T-helper 1 cell (primary cell): ENCODE data around the gene CBFA2T2.
A peak's percentile ranks its signal among the peaks of the same experiment; 100 is the strongest.
"Not testable (repeated sequence)": the region's sequence is repeated elsewhere in the genome, so short reads cannot be mapped to it uniquely, and the experiment has no call there.

Source experiments
- DNase-seq, 5 donors: peaks; one replicate each; pipeline ENCODE4 v3.0.0-alpha.2; 2012 to 2020

CBFA2T2 gene

GRCh38 chr20:33629979-33630378 is 140.1 kb downstream of the CBFA2T2 start:
- no peak for DNase-seq

- DNase-seq, result no peak
Measured at GRCh38 chr20:33630507-33630906, 140.6 kb downstream of the CBFA2T2 start.

GRCh38 chr20:33631910-33632309 is 142.0 kb downstream of the CBFA2T2 start:
- not testable (repeated sequence) for DNase-seq

- no peak for DNase-seq
Measured at GRCh38 chr20:33635341-33635740, 145.4 kb downstream of the CBFA2T2 start.

DNA sequence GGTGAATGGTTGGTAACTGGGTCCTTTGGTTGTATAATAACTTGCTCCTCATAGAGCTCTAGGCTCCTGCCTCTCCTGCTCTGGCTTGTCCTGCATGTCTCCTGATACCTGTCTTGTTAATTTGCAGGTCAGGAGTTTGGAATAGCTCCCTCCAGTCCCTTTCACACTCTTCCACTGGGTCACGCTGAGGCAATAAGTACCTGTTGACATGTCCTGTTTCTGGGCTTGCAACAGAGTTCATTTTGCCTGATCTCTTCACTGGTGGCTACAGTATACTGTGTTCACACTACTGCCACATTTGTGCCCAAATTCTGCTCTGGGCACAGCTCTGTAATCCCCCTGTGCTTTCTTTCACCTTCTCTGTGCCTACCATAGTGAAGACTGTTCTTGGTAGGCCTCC is 146.9 kb downstream of the CBFA2T2 start:
- DNase-seq, result no peak

- no peak for DNase-seq
Measured at GRCh38 chr20:33640287-33640686, 150.4 kb downstream of the CBFA2T2 start.

DNA sequence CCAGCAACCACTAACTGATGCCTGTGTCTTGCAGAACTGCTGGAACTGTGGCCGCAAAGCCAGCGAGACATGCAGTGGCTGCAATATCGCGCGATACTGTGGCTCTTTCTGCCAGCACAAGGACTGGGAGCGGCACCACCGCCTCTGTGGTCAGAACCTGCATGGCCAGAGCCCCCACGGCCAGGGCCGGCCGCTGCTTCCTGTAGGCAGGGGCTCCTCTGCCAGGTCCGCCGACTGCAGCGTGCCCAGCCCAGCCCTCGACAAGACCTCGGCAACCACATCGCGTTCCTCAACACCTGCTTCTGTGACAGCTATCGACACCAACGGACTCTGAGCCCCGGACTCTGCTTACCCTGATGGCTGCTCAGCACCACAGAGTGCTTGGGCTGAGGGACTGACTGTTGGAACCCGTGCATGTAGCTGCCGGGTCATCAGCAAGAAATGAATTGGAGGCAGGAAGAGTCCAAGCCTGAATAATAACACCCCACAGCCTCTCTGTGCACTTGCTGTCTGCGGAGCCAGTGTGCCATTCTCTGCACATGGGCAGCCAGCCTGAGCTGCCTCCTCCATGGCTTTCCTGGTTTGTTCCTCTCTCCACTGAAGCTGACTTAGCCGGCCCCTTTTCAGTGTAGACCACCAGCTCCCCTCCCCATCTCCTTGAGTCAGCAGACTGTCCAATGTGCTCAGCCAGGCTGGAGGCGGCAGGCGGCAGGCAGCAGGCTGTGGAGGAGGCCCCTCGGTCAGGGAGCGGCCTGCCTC is 154.6 kb downstream of the CBFA2T2 start:
- DNase-seq, result no peak

DNA sequence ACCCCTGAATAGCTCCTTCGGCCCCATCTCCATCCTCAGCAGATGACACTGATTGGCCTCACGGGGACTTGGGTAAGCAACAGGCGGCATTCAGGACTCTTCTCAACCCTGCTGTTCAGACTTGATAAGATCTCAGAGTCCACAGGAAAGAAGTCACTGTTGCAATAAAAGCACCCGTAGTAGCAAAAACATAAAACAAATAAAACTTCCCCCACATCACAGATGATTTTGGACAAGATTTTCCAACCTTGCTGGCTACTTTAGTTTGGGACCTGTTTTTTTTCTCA is 155.1 kb downstream of the CBFA2T2 start:
- no peak for DNase-seq

DNA sequence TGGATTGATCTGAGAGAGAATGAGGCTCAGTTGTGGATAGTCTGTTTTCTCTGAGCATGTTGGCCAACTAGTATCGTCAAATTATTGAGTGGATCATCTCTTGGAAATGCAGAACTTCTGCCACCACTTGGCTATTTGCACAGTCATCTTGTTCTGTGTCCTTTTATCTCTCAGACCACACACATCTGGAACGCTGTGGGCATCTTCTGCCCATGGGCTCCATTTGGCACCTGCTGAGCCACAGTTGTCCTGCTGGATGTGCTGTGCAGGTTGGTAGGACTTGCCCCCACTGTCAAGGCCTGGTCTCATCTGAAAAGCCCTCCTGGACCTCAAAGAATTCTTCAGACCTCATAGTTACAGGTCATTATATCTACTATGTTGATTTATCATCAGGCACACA is 155.5 kb downstream of the CBFA2T2 start:
- no peak for DNase-seq

DNA sequence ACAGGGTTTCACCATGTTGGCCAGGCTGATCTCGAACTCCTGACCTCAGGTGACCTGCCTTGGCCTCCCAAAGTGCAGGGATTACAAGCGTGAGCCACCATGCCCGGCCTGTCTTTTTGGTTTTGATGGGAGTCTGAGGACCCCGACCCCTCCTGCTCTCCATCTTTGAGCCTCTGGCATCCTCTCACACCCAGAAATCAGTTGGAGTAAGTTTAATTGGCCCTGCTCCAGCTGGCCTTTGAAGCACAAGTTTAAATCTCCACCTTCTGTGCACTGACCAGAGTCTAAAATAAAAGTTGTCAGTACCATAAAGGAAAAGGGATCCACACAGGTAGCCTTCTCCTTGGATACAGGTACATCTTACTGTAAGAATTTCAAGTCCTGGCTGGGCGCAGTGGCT is 156.3 kb downstream of the CBFA2T2 start:
- DNase-seq, result peak in 1 of 5 donors; percentile 1

- DNase-seq, result not testable (repeated sequence)
Measured at GRCh38 chr20:33646959-33647602, 157.2 kb downstream of the CBFA2T2 start.

GRCh38 chr20:33647603-33648395 is 157.9 kb downstream of the CBFA2T2 start:
- peak in 1 of 5 donors; percentile 29 for DNase-seq

- no peak for DNase-seq
Measured at GRCh38 chr20:33648396-33649004, 158.6 kb downstream of the CBFA2T2 start.

DNA sequence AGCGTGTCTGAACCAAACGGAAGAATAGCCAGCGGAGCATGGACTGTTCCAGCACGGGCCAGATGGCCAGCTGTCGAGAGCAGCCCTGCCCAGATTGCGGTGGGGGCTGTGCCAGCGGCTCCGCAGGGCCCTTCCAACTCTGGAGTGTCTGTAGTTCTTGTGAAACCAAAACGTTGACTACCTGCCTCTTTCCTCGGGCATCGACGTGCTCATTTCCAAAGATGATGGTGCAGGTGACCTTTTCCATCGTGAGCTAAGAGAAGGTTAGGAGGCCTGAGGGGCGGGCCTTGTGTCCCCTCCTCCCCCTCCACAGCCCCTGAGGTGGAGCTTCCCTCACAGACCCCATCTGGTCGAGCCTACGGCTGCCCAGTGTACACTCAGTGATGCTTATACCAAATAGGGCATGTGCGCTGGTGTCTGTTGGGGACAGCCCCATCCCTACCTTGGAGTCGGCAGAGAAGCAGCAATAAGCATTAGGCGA is 159.3 kb downstream of the CBFA2T2 start:
- no peak for DNase-seq

DNA sequence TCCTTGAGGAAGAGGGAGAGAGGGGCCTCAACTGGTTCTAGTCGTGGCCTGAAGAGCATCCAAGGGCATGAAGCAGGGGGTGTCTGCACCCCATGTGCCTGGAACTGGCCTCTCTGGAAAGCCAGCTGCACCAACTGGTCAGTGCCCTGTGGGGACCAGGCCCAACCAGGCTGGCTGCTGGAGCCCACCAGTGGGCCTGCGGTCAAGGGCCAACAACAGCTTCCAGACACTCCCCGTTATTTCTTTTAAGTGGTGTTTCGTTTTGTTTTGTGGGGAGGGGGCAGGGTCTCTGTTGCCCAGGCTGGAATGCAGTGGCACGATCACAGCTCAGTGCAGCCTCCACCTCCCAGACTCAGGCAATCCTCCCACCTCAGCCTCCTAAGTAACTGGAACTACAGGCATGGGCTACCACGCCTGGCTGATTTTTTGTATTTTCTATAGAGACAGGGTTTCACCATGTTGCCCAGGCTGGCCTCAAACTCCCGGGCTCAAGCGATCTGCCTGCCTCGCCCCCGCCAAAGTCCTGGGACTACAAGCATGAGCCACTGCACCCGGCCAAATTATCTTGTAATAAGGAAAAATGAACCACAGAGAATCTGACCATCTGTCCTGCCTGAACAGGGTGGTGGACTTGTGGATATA is 160.3 kb downstream of the CBFA2T2 start:
- no peak for DNase-seq

GRCh38 chr20:33650753-33651561 is 161.1 kb downstream of the CBFA2T2 start:
- no peak for DNase-seq

GRCh38 chr20:33651562-33652048 is 161.7 kb downstream of the CBFA2T2 start:
- DNase-seq, result no peak

DNA sequence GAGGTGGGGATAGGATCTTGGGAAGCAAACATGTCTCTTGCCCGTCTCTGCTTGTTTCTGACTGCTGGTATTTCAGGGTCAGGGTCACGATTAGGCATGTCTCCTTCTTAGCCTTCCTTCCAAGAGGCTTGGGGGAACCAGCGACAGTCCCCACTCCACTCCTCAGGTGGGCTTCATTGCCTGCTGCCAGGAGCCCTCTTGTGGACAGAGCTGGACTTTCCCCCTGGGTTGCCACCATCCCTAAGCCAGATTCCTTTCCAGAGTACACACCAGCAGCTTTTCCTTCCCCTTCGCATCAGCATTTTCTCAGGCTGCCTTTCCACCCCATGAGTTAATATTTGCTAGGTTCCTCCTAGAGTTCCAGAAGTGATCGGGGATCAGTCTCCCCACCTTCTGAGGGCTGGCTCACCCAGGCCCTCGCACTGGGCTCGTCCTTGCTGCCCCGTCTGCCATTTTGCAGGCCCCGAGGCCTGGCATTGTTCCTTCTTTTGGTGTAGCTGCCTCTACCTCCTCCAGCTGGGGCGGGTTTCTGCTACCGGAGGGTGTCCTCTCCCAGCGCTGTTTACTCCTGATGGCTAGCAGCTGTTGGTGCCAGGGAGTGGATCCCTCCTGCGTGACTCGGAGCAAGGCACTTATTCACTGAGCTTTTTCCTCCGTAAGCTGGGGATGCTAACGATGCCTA is 163.5 kb downstream of the CBFA2T2 start:
- peak in 1 of 5 donors; percentile 32 for DNase-seq

- DNase-seq, result no peak
Measured at GRCh38 chr20:33653900-33654596, 164.2 kb downstream of the CBFA2T2 start.

DNA sequence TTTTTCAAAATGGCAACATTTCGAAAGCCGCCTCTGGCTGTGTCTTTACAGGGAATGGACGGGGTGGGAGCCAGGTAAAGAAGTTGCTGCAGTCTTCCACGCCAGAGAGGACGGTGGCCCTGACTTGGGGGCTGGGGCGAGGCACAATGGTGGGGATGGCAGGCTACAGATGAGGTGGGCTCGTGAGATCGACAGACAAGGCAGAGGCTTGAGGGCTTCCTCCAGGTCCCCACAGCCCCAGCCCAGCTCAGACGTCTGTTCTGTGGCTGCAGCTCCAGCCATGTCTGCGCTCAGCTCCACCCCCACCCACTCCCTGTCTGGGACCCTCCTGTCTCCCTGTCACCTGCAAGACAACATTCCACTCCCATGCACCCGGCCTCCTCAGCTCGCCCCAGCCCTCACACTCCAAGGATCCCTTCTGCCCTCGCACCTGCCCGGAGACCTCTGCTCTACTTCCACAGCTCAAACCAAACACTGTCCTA is 164.8 kb downstream of the CBFA2T2 start:
- no peak for DNase-seq
